Measurements from ENCODE around the gene VAC14.

The VAC14 gene

DNA sequence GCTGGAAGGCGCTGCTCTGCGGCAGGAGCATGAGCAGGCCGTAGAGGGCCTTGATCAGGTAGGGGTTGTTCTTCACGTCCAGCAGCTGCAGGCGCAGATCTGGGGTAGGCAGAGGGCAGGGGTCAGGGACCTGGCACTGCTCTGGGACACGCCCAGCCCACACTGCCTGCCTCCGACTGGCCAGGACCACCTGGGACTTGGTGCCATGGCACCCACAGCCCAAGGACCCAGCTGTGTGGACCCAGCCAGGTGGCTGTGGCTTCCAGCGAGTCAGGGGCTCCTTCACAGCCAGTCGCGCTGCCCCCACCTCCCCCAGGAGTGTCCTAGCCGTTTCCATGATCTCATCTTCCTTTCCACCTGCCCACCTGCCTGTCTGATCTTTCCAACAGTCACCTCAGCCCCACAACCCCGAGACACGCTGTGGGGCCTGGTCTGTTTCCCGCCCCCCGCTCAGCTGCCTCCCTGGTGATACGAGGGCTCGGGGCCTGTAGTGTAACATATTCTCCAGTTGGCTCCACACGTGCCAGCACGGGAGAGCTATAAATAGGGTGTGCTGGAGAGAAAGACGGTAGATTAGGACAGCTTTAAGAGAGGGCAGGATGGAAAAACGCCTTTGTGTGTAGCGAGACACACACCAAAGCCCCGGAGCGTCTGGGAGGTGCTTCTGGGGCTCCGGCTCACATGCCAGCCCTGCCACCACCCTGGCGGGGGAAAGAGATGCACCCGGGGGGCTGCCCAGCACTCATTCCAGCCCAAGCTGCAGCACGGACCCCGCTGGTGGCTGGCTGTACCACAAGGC is 107.9 kb downstream of the VAC14 start:
- DNase-seq (ENCODE audit: low spot score) = no peak

DNA sequence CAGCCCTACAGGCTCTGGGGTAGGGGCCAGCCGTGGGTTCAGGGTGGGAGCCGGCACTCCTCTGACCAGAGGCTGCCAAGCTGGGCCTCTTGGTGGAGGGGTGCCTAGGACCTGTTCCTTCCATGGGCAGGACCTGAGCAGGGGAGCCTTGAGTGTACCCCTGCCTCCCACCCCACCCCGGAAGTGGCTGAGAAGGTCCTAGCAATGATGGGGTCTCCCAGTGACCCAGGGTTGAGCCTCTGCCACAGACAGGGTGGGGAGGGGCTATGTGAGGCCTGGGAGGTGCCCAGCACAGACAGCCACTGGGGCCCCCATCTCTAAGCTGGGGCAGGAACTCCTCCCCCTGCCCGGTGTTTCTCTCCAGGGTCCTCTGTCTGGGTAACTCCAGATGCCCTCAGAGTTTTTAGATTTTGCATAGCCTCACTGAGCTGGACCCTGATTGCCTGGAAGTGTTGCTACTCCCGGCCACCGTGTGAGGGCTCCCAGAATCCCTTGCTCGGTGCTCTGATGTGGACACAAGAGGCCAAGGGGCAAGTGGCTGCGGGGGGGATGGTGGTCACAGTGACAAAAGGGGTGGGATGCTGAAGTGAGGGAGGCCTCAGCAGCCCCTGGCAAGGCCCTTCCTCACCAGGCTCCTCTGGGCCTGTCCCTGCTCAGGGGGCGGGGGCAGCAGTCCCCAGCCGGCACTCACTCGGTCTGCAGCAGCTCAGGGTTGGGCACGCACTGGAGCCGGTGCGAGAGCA is 108.7 kb downstream of the VAC14 start:
- DNase-seq (ENCODE audit: low spot score) = no peak

DNA sequence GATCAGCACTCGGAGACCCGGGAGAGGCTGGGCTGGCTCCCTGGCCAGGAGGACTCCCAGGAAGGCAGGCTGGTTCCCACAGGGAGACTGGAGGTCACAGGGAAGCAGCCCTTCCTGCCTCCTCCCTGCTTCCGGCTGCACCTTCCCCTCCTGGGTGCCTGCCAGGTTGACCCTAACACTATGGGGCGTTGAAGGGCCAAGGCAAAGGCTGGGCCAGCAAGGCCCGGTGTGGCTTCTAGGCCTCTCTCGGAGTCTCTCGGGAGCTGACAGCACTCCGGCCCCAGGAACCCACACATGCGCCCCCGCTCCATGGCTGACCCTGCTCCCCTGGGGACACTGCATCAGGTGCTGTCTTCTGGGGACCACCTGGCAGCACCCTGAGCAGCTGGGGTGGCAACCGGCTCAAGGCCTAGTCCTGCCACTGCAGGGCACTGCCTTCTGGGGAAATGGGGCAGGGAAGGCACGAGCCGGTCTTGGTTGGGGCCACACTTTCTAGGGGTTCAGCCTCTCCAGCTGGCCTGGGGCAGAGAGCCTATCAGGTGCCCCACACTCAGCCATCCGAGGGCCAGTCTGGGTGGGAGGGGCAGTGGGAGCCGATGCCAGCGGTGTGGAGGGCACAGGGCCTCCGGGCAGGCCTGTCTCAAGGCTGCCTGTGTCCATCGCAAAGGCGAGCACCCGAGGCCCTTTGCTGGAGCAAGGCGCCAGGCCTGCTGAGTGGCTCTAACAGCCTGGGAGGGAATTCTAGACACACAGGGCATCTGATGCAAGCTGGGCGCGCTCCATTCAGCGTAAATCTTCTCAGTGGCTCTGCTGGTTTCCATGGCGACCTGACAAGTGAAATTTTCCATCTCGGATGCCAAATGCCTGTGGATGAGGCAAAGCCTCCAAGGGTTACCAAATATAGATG is 109.5 kb downstream of the VAC14 start:
- no peak for DNase-seq (ENCODE audit: low spot score)

DNA sequence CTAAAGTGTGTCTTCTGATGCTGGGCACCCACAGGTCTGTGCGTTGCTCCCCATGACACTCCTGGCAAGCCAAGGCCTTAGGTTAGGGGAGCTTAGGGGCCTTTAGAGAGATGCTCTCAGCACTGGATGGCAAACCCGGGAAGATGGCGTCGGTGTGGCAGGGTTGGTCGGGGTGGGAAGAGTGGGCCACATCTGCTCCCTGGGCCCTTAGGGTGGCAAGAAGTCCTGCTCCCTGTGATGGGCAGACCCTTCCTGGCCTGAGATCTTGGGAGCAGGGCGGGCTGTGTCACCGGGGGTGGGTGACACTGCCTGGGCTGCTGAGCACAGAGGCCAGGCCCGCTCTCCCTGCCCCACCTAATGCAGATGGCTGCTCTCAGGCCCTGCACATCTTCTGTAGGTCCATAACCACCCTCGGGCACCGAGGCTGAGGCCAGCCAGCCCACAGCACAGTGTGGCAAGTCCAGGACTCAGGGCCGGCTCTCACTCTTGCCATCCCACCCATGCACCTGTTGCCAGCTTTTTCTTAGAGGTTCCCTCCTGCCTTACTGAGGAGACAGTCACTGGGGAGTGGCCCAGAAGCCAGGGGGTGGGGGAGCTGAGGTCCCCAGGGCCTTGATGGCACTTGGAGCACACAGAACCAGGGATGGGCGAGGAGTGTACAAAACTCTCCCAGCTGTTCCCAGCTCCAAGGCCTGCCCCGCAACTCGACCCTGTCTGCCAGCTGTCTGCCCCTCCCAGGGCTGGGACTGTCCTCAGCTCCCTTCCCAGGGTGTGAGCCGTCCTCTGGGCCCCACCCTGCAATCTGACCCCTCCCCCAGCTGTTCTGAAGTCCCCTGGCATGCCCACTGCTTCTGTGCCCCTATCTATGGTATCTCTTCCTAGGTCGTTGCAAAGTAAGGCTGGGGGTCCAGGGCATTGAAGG is 110.7 kb downstream of the VAC14 start:
- no peak for DNase-seq (ENCODE audit: low spot score)

DNA sequence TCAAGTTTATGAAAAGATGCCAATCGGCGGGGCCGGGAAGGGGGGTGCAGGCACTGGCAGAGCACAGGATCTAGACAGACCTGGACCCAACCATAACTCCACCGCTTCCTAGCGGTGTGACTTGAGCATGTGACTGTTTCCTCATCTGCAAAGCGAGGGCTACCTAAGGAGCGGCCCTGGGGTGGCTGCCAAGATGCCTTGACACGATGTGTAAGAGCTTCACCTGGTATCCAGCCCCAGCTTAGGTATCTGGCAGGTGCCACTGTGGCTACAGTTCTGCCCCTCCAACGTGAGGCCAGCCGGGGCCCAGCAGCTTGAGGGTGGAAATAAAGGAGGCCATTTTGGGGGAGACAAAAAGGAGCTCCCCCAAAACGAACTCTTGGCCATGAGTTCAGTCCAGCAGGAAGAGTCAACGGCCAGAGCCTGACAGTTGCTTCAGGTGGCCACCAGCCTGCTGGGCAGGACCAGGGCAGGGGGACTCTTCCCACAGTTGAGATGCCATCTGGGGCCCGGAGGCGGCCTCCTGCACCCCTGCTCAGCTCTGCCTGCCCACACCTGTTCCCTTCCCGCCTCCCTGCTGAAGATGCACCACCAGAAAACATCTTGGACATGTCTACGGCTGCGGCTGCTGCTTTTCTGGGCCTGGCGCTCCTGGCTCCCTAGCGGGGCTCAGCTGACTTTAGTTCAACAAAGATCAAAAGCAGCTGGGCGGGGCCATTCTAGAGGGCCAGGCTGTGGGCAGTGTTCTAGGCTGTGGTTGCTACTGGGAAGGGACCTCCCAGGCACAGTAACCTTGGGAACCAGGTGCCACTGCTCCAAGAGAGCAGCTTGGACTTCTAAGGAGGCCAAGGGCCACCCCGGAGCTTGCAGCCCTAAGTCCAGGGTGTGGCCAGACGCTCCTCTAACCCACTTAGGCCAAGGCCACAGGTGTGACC is 111.7 kb downstream of the VAC14 start:
- no peak for DNase-seq (ENCODE audit: low spot score)

DNA sequence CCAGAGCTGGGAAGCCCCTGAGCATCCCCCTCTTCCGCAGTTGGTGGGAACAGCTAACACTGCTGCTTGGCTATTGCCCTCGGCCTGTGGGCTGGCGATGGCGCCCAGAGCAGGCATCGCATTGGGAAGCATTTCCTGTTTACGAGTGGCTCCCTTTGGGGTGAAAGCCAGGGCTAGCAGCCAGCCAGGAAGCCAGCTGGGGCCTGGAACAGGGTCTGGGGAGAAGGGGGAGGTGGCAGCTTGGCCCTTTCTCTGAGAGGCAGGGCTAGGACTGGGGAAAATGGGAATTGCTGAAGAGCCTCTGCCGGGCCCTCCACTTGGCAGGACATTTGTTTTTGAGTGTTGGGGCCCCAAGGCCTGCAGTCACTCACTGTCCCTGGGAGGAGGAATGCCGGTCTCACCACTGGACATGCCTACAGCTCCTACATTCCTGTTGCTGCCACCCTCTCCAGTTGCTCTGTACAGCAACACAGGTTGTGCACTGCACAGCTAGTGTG is 112.7 kb downstream of the VAC14 start:
- DNase-seq (ENCODE audit: low spot score) = no peak

DNA sequence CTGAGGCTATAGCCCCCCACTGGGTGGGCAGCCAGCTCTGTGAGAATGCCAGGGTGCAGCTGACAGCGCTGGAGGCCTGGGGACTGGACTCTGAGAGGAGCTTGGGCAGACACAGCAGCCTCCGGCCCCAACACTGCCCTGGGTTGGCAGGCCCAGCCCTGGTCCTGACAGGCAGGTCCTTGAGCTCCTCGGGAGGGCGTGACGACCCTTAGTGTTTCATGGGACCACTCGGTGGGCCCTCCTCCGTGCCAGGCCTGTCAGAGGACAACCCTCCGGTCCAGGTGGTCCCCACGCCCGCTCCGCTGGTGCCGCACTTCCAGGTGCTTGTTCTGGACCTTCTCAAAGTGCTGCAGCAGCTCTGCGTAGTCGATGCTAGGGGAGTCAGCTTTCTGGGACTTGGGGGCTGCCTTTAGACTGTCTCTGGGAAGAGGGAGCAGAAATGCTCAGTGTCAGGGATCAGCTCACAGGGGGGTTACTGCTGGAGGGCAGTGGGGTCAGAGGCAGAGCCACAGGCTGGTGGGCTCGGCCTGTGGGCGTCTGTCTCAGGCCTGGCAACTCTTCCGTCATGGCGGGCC is 113.2 kb downstream of the VAC14 start:
- DNase-seq (ENCODE audit: low spot score) = no peak

DNA sequence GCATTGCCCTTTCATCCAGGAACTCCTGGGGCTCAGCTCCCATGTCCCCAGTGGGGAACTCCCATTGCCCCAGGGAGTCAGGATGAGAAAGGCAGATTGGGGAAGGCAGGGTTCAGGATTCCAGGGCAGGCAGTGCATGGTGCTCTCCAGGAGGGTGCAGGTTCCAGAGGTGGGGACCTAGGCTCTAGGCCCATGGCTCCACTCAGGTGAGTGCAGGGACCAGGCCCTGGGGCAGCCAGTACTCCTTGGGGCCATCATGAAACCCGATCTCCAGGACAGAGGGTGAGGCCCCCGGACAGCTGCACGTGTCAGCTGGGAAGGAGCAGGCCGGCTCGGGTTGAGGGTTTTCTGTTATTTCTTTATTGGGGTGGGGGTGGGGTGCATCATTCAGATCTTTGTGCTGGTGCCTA is 113.9 kb downstream of the VAC14 start:
- DNase-seq (ENCODE audit: low spot score) = peak; percentile 56

DNA sequence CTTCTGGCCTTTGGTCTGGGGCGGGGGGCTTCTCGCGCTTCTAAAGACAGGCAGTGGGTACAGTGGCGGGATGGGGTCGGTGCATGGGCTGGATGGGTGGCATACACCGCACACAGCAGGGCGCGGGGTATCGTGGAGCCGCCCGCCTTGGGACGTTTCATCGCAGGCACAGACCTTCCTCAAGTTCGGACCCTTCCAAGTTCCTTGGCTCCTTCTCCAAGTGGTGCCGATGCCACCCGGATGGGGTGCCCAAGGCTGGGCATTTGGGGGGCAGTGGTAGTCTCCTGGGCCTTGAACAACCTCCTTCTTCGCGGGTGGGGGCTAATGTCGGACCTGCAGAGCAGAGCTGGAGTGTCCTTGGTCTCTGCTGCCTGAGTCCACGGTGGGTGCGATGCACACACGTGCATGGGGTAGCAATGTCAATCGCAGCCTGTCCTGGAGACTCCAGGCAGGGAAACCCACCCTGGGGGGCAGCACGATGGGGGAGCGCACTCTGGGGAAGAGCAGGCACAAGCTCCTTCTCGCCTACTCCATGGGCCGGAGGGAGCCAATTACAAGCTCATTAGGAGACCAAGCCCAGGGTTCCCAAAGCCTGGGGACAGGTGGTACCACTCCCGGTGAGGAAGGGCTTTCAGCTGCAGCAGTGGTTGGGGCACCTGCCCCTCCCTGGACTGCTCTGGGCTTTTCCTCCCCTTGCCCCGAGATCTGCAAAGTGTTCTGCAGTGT is 114.4 kb downstream of the VAC14 start:
- DNase-seq (ENCODE audit: low spot score) = peak; percentile 61

DNA sequence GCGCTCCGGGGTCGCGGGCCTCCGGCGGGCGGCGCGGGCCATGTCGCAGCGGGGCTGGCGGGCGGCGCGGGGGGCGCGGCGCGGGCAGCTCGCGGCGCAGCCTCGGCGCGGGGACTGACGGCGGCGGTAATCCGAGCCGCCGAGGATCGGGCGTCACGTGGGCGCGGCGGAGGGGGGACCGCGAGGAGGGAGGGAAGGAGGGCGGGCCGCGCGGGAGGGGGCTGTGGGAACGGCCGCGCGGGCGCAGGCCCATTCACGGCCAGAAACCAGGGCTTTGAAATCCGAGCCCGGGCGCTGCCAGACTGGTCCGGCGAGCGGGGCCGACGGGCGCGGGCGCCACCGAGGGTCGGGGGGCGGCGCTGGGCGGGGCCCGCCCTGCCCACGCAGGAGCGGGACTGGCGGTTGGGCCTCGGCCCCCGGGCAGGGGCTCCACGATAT is 115.0 kb downstream of the VAC14 start, which contains the start of gene MTSS2:
Gene MTSS2 (minus strand): TSS at position 116 of the 438 bp plus-strand sequence. CDS start 262 bp downstream, outside the sequence.
- DNase-seq (ENCODE audit: low spot score) = peak; percentile 97

DNA sequence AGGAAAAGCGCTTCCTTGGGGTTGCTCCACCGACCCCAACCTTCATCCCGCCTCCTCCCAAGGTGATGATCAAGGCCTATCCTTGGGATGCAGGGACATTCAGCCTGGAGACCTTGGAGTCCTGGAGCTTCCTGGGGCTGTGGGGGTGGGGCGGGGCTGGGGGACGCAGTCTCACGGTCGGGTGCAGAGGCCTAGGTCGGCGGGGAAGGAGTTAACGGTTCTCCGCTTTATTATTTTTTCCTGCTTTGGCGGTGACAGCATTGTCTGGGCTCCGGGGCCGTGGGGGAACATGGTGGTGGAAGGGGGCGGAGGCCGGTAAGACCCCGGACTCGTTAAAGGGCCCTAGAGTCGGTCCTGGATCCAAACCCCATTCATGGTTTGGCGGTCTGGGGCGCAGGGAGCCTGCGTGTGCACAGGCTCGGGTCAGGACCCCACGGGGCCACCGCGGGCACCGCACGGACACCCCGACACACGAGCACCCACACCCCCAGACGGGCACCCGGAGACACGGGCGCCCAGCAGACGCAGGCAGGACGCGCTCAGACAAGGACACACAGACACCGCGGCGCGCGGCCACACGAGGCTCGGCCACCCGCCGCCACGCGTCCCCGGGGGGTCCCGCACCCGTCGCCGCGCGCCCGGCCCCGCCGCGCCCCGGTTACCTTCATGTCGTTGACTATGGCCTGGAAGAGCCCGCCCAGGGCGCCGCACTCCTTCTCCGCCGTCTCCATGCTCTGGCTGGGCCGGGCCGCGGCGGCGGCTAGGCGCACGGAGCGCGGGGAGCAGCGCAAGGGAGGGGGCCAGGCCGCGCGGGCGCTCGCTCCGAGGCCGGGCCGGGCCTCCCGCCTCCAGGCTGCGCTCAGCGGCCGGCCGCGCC is 115.7 kb downstream of the VAC14 start:
- DNase-seq (ENCODE audit: low spot score) = no peak

DNA sequence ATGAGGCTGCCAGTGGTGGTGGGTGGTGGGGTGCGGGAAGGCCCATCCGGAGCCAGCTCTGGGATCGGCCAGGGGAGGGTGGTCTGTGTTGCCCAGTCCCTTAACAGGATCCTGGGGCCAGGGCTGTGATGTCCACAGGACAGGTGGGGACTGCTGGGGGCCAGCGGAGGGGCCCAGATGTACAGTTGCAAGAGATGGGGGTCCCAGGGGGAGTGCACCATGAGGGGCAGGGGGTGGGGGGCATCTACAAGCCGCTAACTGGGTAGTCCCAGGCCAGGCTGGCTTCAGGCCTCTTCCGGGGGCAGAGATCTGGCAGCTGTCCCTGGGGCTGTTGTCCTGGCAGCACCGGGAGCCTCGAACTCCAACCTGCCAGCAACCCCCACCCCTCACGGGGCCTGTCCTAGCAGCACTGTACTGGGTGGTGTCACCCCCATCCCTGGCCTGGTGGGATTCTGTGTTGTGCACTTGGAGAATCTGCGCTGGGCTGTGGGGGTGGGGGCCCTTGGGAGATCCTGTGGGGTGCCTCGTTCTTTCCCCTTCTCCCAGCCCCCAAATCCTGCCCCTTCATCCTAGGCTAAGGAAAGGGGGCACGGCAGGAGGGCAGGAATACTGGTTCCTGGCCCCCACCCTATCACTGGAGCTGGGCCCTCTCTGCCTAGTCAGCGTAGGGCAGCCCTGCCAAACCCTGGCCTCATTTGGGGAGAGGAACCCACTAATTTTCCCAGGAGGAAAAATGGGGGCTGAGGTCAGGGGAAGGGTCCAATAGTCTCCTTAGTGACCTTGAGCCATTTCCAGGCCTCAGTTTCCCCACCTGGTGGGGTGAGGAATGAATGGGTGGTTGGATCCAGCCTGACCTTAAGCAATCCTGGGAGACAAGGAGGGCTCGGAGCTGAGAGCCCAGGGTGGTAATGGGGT is 116.6 kb downstream of the VAC14 start:
- DNase-seq (ENCODE audit: low spot score) = no peak

DNA sequence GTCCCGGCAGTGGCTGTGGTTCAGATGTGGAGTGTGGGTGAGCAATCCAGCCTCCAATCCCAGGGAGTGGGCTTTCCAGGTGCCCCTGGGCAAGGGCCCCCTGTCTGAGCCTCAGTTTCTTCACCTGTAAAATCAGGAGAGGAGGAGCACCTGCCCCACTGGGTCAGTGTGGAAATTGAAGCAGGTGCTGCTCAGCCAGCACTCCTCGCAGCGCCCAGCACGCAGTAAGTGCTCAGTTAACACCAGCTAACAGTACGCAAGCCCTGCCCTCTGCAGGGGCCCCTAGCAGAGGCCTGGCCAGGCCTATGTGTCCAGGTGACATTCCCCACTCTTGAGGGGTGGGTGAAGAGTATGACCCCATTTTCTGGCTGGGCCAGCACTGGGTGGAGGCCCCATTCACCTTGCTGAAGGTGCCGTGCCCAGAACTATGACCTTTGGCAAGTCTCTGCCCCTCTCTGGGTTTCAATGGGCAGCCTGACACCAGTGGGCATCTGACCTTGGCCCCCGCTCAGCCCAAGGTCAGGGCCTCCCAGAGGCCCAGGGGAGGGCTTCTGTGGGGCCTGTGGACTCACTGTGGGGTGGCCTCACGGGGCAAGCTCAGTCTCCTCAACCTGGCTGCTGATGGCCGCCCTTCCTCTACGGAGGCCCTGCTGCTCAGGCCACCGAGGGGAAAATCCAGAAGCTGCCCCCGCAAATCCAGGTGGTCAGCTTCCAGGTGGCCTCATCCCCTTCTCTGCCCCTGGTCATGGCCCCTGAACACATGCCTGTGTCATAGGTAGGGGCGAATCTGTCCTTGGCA is 117.6 kb downstream of the VAC14 start:
- no peak for DNase-seq (ENCODE audit: low spot score)

DNA sequence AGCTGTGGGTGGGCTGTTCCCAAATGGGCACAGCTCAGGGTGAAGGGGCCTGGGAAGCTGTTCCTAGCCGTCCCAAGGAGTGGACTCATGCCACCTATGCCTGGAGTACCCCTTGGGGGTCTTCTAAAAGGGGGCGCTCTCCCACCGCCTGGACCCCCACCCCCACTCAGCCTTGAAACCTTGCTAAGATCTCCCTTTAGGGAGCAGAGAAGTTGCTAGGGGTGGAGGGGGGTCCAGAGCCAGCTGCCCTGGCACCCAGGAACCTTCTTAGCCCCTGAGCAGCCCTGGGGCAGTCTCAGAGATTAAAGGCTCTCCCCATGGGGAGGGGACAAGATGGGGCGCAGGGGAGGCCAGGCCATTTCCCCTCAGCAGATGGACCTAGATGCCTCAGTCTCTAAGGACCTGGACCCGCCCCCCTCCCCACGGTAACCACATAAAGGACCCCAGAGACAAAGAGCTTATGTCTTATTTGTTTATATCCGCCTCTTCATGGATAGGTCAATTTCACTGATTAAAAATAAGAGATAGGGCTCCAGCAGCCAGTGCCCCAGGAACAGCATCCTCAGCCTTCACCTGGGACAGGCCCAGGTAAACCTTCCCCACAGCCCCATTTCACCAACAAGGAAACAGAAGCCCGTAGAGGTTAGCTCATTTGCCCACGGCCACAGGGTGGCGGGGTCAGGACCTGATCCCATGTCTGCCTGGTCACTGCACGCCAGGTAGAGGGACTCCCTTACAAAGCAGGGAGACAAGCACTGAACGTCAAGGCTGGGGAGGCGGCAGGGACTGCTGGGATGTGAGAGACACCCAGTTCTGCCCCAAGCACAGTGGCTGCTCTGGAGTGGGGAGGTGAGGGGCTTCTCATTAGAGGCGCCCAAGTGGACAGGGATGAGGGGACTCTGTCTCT is 118.5 kb downstream of the VAC14 start:
- DNase-seq (ENCODE audit: low spot score) = peak; percentile 73

All from HuH-7 (cell line).